Activated CD8-positive, alpha-beta memory T cell treated with anti-CD3 and anti-CD28 coated beads for 4 hours (primary cell): ENCODE data around the gene KIF24.
"Not testable (repeated sequence)": the region's sequence is repeated elsewhere in the genome, so short reads cannot be mapped to it uniquely, and the experiment has no call there.

ENCODE experiments used
- DNase-seq, 2 donors: peaks; one replicate each; pipeline ENCODE4 v3.0.0-alpha.2; 2020; ENCODE audit warnings: low read depth in 2 of 2

KIF24 gene

GRCh38 chr9:34363619-34364351, 34.7 kb upstream of the KIF24 start:
- no peak for DNase-seq

GRCh38 chr9:34362614-34363214, 33.6 kb upstream of the KIF24 start:
- DNase-seq = no peak

GRCh38 chr9:34352957-34353356, 23.9 kb upstream of the KIF24 start:
- DNase-seq = not testable (repeated sequence)

- DNase-seq = not testable (repeated sequence)
Measured at GRCh38 chr9:34352122-34352652, 23.1 kb upstream of the KIF24 start.

- no peak for DNase-seq
Measured at GRCh38 chr9:34349324-34349723, 20.3 kb upstream of the KIF24 start.

- DNase-seq = no peak
Measured at GRCh38 chr9:34347800-34348158, 18.7 kb upstream of the KIF24 start.

GRCh38 chr9:34346873-34347799, 18.1 kb upstream of the KIF24 start:
- no peak for DNase-seq

GRCh38 chr9:34343605-34344004, 14.5 kb upstream of the KIF24 start:
- DNase-seq = no peak

- DNase-seq = no peak
Measured at GRCh38 chr9:34343090-34343489, 14.0 kb upstream of the KIF24 start.

GRCh38 chr9:34341659-34342295, 12.7 kb upstream of the KIF24 start:
- DNase-seq = no peak

- no peak for DNase-seq
Measured at GRCh38 chr9:34338665-34339385, 9.8 kb upstream of the KIF24 start.

GRCh38 chr9:34338079-34338478, 9.0 kb upstream of the KIF24 start:
- DNase-seq = not testable (repeated sequence)

- no peak for DNase-seq
Measured at GRCh38 chr9:34337403-34337802, 8.3 kb upstream of the KIF24 start.

- no peak for DNase-seq
Measured at GRCh38 chr9:34335376-34335775, 6.3 kb upstream of the KIF24 start.

- DNase-seq = no peak
Measured at GRCh38 chr9:34334916-34335315, 5.8 kb upstream of the KIF24 start.

GRCh38 chr9:34334337-34334824, 5.3 kb upstream of the KIF24 start:
- DNase-seq = no peak

GRCh38 chr9:34333836-34334235, 4.8 kb upstream of the KIF24 start:
- DNase-seq = no peak

- DNase-seq = no peak
Measured at GRCh38 chr9:34332076-34332964, 3.3 kb upstream of the KIF24 start.

- DNase-seq = no peak
Measured at GRCh38 chr9:34331196-34331595, 2.1 kb upstream of the KIF24 start.

GRCh38 chr9:34328500-34328986, 525 bp downstream of the KIF24 start:
- no peak for DNase-seq
